CD8-positive, alpha-beta memory T cell (primary cell): ENCODE measurements around the gene TECTA. TPM values are rescaled to one million over a fixed set of nuclear protein-coding genes. Genes with fewer than 3 reads are reported as not detected.
"Not testable (repeated sequence)": the region's sequence is repeated elsewhere in the genome, so short reads cannot be mapped to it uniquely, and the experiment has no call there.

Experiments
- CTCF ChIA-PET: fragments of 350-600 bp; sonication (Branson Sonifier 250); formaldehyde crosslinking; loops from one replicate; lab custom pipeline; 2021; ENCODE audit warnings: antibody characterized with exemption; lab: Charles Lee
- POLR2A ChIA-PET: fragments of 350-600 bp; sonication (Branson Sonifier 250); formaldehyde crosslinking; loops from one replicate; lab custom pipeline; 2021; ENCODE audit warnings: antibody characterized with exemption; lab: Charles Lee
- DNase-seq, 5 donors: peaks; one replicate each; pipeline versions ENCODE4 v3.0.0 to v3.0.0-alpha.2; 2020 to 2022; ENCODE audit warnings: mixed read lengths in 1 of 5
- H3K27ac ChIP-seq: one replicate; pipeline ENCODE4 v1.7.0; 2013; ENCODE audit warnings: low read depth, mild to moderate bottlenecking, low read length, moderate library complexity
- H3K27me3 ChIP-seq: 2 replicates; pipeline ENCODE4 v1.7.0; 2013; ENCODE audit warnings: low read length, mild to moderate bottlenecking; ENCODE audit not compliant: insufficient read depth, poor library complexity, severe bottlenecking
- H3K36me3 ChIP-seq: 2 replicates; pipeline ENCODE4 v1.7.0; 2013; ENCODE audit warnings: mild to moderate bottlenecking, low read length, moderate library complexity; ENCODE audit not compliant: insufficient read depth
- H3K4me1 ChIP-seq: 2 replicates; pipeline ENCODE4 v1.7.0; 2013; ENCODE audit warnings: mild to moderate bottlenecking, low read length, moderate library complexity; ENCODE audit not compliant: insufficient read depth
- H3K4me3 ChIP-seq: 2 replicates; pipeline ENCODE4 v1.7.0; 2013; ENCODE audit warnings: mild to moderate bottlenecking, low read length
- H3K9me3 ChIP-seq: 2 replicates; pipeline ENCODE4 v1.7.0; 2013; ENCODE audit warnings: mild to moderate bottlenecking, low read length
- H3K27ac Mint-ChIP-seq, 8 donors: one replicate each; pipeline ENCODE4 v1.8.0; 2020 to 2021; ENCODE audit warnings: mixed read lengths in 8 of 8, mild to moderate bottlenecking in 6 of 8, inconsistent platforms in 3 of 8, moderate library complexity in 3 of 8
- H3K27me3 Mint-ChIP-seq, 2 donors: one replicate each; pipeline ENCODE4 v1.8.0; 2020 to 2021; ENCODE audit warnings: mixed read lengths in 2 of 2, mild to moderate bottlenecking in 1 of 2, moderate library complexity in 1 of 2
- H3K36me3 Mint-ChIP-seq, 3 donors: one replicate each; pipeline ENCODE4 v1.8.0; 2020 to 2021; ENCODE audit warnings: mixed read lengths in 3 of 3, inconsistent platforms in 1 of 3, mild to moderate bottlenecking in 1 of 3
- H3K4me1 Mint-ChIP-seq, 3 donors: one replicate each; pipeline ENCODE4 v1.8.0; 2020 to 2021; ENCODE audit warnings: mixed read lengths in 3 of 3, inconsistent platforms in 1 of 3, mild to moderate bottlenecking in 1 of 3
- H3K4me3 Mint-ChIP-seq, 7 donors: one replicate each; pipeline ENCODE4 v1.8.0; 2020 to 2021; ENCODE audit warnings: mixed read lengths in 7 of 7, mild to moderate bottlenecking in 6 of 7, moderate library complexity in 4 of 7, inconsistent platforms in 2 of 7
- H3K9me3 Mint-ChIP-seq, 5 donors: one replicate each; pipeline ENCODE4 v1.8.0; 2020 to 2022; ENCODE audit warnings: mixed read lengths in 5 of 5, mild to moderate bottlenecking in 3 of 5, moderate library complexity in 2 of 5, inconsistent platforms in 1 of 5
- polyA plus RNA-seq: library from polyadenylated mRNA; unstranded; fragments of 300-500 nt; fragmentation: Illumina TruSeq; gene quantifications from one replicate; pipeline ENCODE4 v1.2.3, GENCODE V29; 2021
- total RNA-seq, 2 experiments: library from RNA; stranded (reverse); gene quantifications; one replicate each; pipeline ENCODE4 v1.2.3, GENCODE V29; 2021

The TECTA gene
- total and polyA plus RNA-seq, 3 experiments from 2014 or later = 0.29 to 0.39 TPM; not detected in 1

GRCh38 chr11:121236115-121237001, 135.3 kb downstream of the TECTA start:
- Histone ChIP-seq H3K4me3 (no peak overlapping the region), H3K9me3 (no peaks in the 10 kb centered on the region), H3K4me1 (no peaks in the 10 kb centered on the region), H3K27me3 (peaks cover 13% of the 10 kb centered on the region), H3K27ac (no peak overlapping the region), H3K36me3 (no peaks in the 10 kb centered on the region)
- H3K9me3 Mint-ChIP-seq = no peaks in the 10 kb centered on the region
- DNase-seq = no peak
- CTCF ChIA-PET = interaction anchor here (1.7 kb wide), 1 partner anchor 41 kb away, joined by 4 read pairs; no protein-coding TSS in a partner anchor
- no peaks in the 10 kb centered on the region for H3K36me3 Mint-ChIP-seq
- POLR2A ChIA-PET = no interaction called here
- H3K27me3 Mint-ChIP-seq = peaks cover 26 to 68% of the 10 kb centered on the region in 2 donors
- H3K27ac Mint-ChIP-seq = no peak overlapping the region
- H3K4me3 Mint-ChIP-seq = peak overlapping the region in 1 of 7 donors; percentile 48
- peaks cover 0 to 18% (median 7%) of the 10 kb centered on the region in 3 donors for H3K4me1 Mint-ChIP-seq

- DNase-seq, H3K9me3 ChIP-seq, POLR2A ChIA-PET, H3K4me1 ChIP-seq, H3K27ac ChIP-seq, H3K4me3 ChIP-seq, H3K36me3 ChIP-seq, H3K27ac Mint-ChIP-seq, CTCF ChIA-PET, H3K36me3 Mint-ChIP-seq, H3K9me3 Mint-ChIP-seq: not testable (repeated sequence)
- peaks cover 26 to 63% of the 10 kb centered on the region in 2 donors for H3K27me3 Mint-ChIP-seq
- H3K27me3 ChIP-seq = peaks cover 13% of the 10 kb centered on the region
- peaks cover 0 to 18% (median 7%) of the 10 kb centered on the region in 3 donors for H3K4me1 Mint-ChIP-seq
- H3K4me3 Mint-ChIP-seq = peak overlapping the region in 4 of 7 donors; percentile 5 to 55 (median 39)
Measured at GRCh38 chr11:121237247-121237646, 136.2 kb downstream of the TECTA start.

- ChIA-PET CTCF (no interaction called here), POLR2A (no interaction called here)
- no peak for DNase-seq
- Histone ChIP-seq H3K9me3 (no peaks in the 10 kb centered on the region), H3K4me3 (no peak overlapping the region), H3K27ac (no peak overlapping the region), H3K36me3 (no peaks in the 10 kb centered on the region), H3K4me1 (no peaks in the 10 kb centered on the region), H3K27me3 (peaks cover 13% of the 10 kb centered on the region)
- H3K4me1 Mint-ChIP-seq = peaks cover 0 to 18% (median 7%) of the 10 kb centered on the region in 3 donors
- H3K27me3 Mint-ChIP-seq = peaks cover 26 to 61% of the 10 kb centered on the region in 2 donors
- no peaks in the 10 kb centered on the region for H3K9me3 Mint-ChIP-seq
- H3K27ac Mint-ChIP-seq = no peak overlapping the region
- peak overlapping the region in 1 of 7 donors; percentile 48 for H3K4me3 Mint-ChIP-seq
- no peaks in the 10 kb centered on the region for H3K36me3 Mint-ChIP-seq
Measured at GRCh38 chr11:121237686-121238658, 136.9 kb downstream of the TECTA start.

DNA sequence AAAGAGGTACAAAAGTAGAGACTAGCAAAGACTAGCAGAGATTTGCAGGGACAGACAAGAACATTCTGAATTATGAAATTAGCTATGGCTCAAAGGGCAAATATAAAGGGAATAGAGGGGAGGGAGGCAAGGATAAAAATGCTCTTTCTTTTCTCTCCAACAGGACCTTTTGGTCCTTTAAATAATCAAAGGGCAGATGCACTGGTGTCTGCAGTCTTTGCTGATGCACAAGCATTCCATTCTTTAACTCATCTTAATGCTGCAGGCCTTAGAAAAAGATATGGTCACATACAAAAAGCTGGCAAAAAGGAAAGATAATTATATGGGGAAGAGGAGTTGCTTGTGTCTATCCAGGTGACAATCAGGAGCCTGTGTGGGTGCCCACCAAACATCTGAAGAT, 137.9 kb downstream of the TECTA start:
- H3K27me3 ChIP-seq = peaks cover 10% of the 10 kb centered on the region
- Mint-ChIP-seq H3K27ac (no peak overlapping the region), H3K4me3 (no peak overlapping the region), H3K36me3 (no peaks in the 10 kb centered on the region), H3K9me3 (no peaks in the 10 kb centered on the region), H3K4me1 (peaks cover 0 to 18% (median 7%) of the 10 kb centered on the region in 3 donors), H3K27me3 (peaks cover 26 to 57% of the 10 kb centered on the region in 2 donors)
- no peaks in the 10 kb centered on the region for H3K36me3 ChIP-seq
- no peak for DNase-seq
- CTCF ChIA-PET = no interaction called here
- POLR2A ChIA-PET = no interaction called here
- H3K9me3 ChIP-seq = no peaks in the 10 kb centered on the region
- no peaks in the 10 kb centered on the region for H3K4me1 ChIP-seq
- no peak overlapping the region for H3K4me3 ChIP-seq
- H3K27ac ChIP-seq = no peak overlapping the region

- POLR2A ChIA-PET, H3K36me3 Mint-ChIP-seq, H3K9me3 Mint-ChIP-seq, H3K4me3 ChIP-seq, H3K27ac Mint-ChIP-seq, H3K27ac ChIP-seq, H3K9me3 ChIP-seq, H3K27me3 ChIP-seq, H3K4me1 ChIP-seq, H3K36me3 ChIP-seq, CTCF ChIA-PET, H3K4me3 Mint-ChIP-seq, DNase-seq: not testable (repeated sequence)
- Mint-ChIP-seq H3K27me3 (peaks cover 18 to 46% of the 10 kb centered on the region in 2 donors), H3K4me1 (peaks cover 0 to 18% (median 7%) of the 10 kb centered on the region in 3 donors)
Measured at GRCh38 chr11:121240001-121240400, 139.0 kb downstream of the TECTA start.

- Mint-ChIP-seq H3K36me3 (no peaks in the 10 kb centered on the region), H3K4me3 (no peak overlapping the region), H3K27me3 (peaks cover 18 to 39% of the 10 kb centered on the region in 2 donors), H3K9me3 (no peaks in the 10 kb centered on the region), H3K4me1 (peaks cover 0 to 18% (median 7%) of the 10 kb centered on the region in 3 donors), H3K27ac (no peak overlapping the region)
- H3K4me3 ChIP-seq = no peak overlapping the region
- H3K36me3 ChIP-seq = no peaks in the 10 kb centered on the region
- CTCF ChIA-PET = no interaction called here
- H3K27me3 ChIP-seq = peaks cover 4% of the 10 kb centered on the region
- POLR2A ChIA-PET = no interaction called here
- H3K4me1 ChIP-seq = no peaks in the 10 kb centered on the region
- no peaks in the 10 kb centered on the region for H3K9me3 ChIP-seq
- no peak overlapping the region for H3K27ac ChIP-seq
- no peak for DNase-seq
Measured at GRCh38 chr11:121240650-121241303, 139.7 kb downstream of the TECTA start.
